Liver (tissue), 9 donors: ENCODE results near the gene RIOK1. TPM values are rescaled to one million over a fixed set of nuclear protein-coding genes. Genes with fewer than 3 reads are reported as not detected.

ENCODE experiments used
- DNase-seq: peaks from one replicate; pipeline ENCODE4 v3.0.0-alpha.2; 2017; ENCODE audit warnings: low spot score
- H3K27ac ChIP-seq, 2 donors: one replicate each; pipeline ENCODE4 v1.7.0; 2013; ENCODE audit warnings: inconsistent platforms in 2 of 2, low read length in 2 of 2, control low read depth in 1 of 2, low read depth in 1 of 2, mild to moderate bottlenecking in 1 of 2
- H3K27me3 ChIP-seq, 4 donors: one replicate each; pipeline versions ENCODE4 v1.6.1 to v1.7.0; 2013; ENCODE audit warnings: low read length in 3 of 4, inconsistent platforms in 1 of 4, mild to moderate bottlenecking in 1 of 4, moderate library complexity in 1 of 4; ENCODE audit not compliant: control insufficient read depth in 4 of 4, insufficient read depth in 4 of 4
- H3K36me3 ChIP-seq, 4 donors: one replicate each; pipeline versions ENCODE4 v1.6.1 to v1.7.0; 2013; ENCODE audit warnings: low read length in 3 of 4, mild to moderate bottlenecking in 3 of 4, low read depth in 1 of 4, moderate library complexity in 1 of 4; ENCODE audit not compliant: control insufficient read depth in 4 of 4, insufficient read depth in 3 of 4
- H3K4me1 ChIP-seq, 4 donors: one replicate each; pipeline versions ENCODE4 v1.6.1 to v1.7.0; 2013; ENCODE audit warnings: low read length in 3 of 4, mild to moderate bottlenecking in 3 of 4, moderate library complexity in 1 of 4; ENCODE audit not compliant: control insufficient read depth in 4 of 4, insufficient read depth in 4 of 4
- H3K4me3 ChIP-seq, 3 donors: one replicate each; pipeline versions ENCODE4 v1.6.1 to v1.7.0; 2013; ENCODE audit warnings: low read length in 3 of 3, control low read depth in 1 of 3, low read depth in 1 of 3, mild to moderate bottlenecking in 1 of 3
- H3K9ac ChIP-seq, 2 donors: one replicate each; pipeline ENCODE4 v1.7.0; 2013; ENCODE audit warnings: low read length in 2 of 2, mild to moderate bottlenecking in 2 of 2, moderate library complexity in 2 of 2, control low read depth in 1 of 2, low read depth in 1 of 2
- H3K9me3 ChIP-seq, 4 donors: one replicate each; pipeline versions ENCODE4 v1.6.1 to v1.7.0; 2013; ENCODE audit warnings: low read length in 3 of 4; ENCODE audit not compliant: control insufficient read depth in 4 of 4
- ATF3 ChIP-seq: IDR thresholded peaks from 2 replicates; pipeline ENCODE4 v1.6.1; 2016; ENCODE audit warnings: antibody characterized with exemption
- CTCF ChIP-seq: fragments of 150-350 bp; IDR thresholded peaks from 2 replicates; pipeline ENCODE4 v1.5.1; 2017; ENCODE audit warnings: improper control_type of control experiment, low read depth, low read length; ENCODE audit not compliant: missing input control
- EGR1 ChIP-seq, 2 donors: IDR thresholded peaks; 2 replicates each; pipeline ENCODE4 v1.6.1; 2016 to 2018; ENCODE audit warnings: antibody characterized with exemption in 2 of 2, low read depth in 2 of 2
- FOXA1 ChIP-seq: IDR thresholded peaks from 2 replicates; pipeline ENCODE4 v1.6.1; 2016; ENCODE audit warnings: antibody characterized with exemption
- FOXA2 ChIP-seq: IDR thresholded peaks from 2 replicates; pipeline ENCODE4 v1.6.1; 2016; ENCODE audit warnings: antibody characterized with exemption
- GABPA ChIP-seq, 2 donors: IDR thresholded peaks in 1 of 2; conservative IDR thresholded peaks in 1 of 2; 2 replicates each; pipeline ENCODE4 v1.6.1; 2016; ENCODE audit warnings: antibody characterized with exemption in 2 of 2, mild to moderate bottlenecking in 1 of 2, moderate library complexity in 1 of 2
- HNF4A ChIP-seq, 2 donors: conservative IDR thresholded peaks; 2 replicates each; pipeline ENCODE4 v1.6.1; 2016; ENCODE audit warnings: antibody characterized with exemption in 2 of 2, mild to moderate bottlenecking in 2 of 2
- HNF4G ChIP-seq: IDR thresholded peaks from 2 replicates; pipeline ENCODE4 v1.6.1; 2016; ENCODE audit warnings: antibody characterized with exemption
- JUND ChIP-seq, 2 donors: IDR thresholded peaks; 2 replicates each; pipeline ENCODE4 v1.6.1; 2016; ENCODE audit warnings: antibody characterized with exemption in 2 of 2
- NR2F2 ChIP-seq: IDR thresholded peaks from 2 replicates; pipeline ENCODE4 v1.6.1; 2016; ENCODE audit warnings: antibody characterized with exemption
- RAD21 ChIP-seq, 2 donors: IDR thresholded peaks; 2 replicates each; pipeline ENCODE4 v1.6.1; 2016; ENCODE audit warnings: antibody characterized with exemption in 2 of 2, mild to moderate bottlenecking in 2 of 2
- REST ChIP-seq: IDR thresholded peaks from 2 replicates; pipeline ENCODE4 v1.6.1; 2016; ENCODE audit warnings: antibody characterized with exemption, mild to moderate bottlenecking
- RXRA ChIP-seq, 2 donors: IDR thresholded peaks; 2 replicates each; pipeline ENCODE4 v1.6.1; 2017 to 2018; ENCODE audit warnings: antibody characterized with exemption in 2 of 2, mild to moderate bottlenecking in 1 of 2
- SP1 ChIP-seq: IDR thresholded peaks from 2 replicates; pipeline ENCODE4 v1.6.1; 2018; ENCODE audit warnings: antibody characterized with exemption, mild to moderate bottlenecking
- TAF1 ChIP-seq: conservative IDR thresholded peaks from 2 replicates; pipeline ENCODE4 v1.6.1; 2016; ENCODE audit warnings: antibody characterized with exemption, mild to moderate bottlenecking
- YY1 ChIP-seq: IDR thresholded peaks from 2 replicates; pipeline ENCODE4 v1.6.1; 2016; ENCODE audit warnings: antibody characterized with exemption, mild to moderate bottlenecking
- WGBS: extraction: QIAGEN DNeasy Blood & Tissue Kit; methylation state at CpG from one replicate; pipeline ENCODE4 v1.1.7; 2013; 5-methylcytosine and 5-hydroxymethylcytosine counted together
- polyA plus RNA-seq, 2 donors: library from polyadenylated mRNA; stranded (reverse) in 1 of 2; unstranded in 1 of 2; fragments of 200-250 nt in 1 of 2; fragments of >200 nt in 1 of 2; fragmentation: Nextera tagmentation in 1 of 2; extraction: Ambion mirVana in 1 of 2; gene quantifications; one replicate each; pipeline versions ENCODE4 v1.2.1 to v1.2.3, GENCODE V29; 2013 to 2015
- total RNA-seq, 2 donors: library from RNA; depleted of rRNA; stranded (reverse); fragments of >200 nt; gene quantifications; one replicate each; pipeline ENCODE4 v1.2.3, GENCODE V29; 2014
- TF ChIP-seq, protein P1 (sequence below): IDR thresholded peaks from 2 replicates; pipeline ENCODE4 v1.6.1; 2016; ENCODE audit warnings: antibody characterized with exemption
- TF ChIP-seq, protein P2 (sequence below): IDR thresholded peaks from 2 replicates; pipeline ENCODE4 v1.6.1; 2016; ENCODE audit warnings: antibody characterized with exemption
- donor health status: healthy.
- donor health status: healthy.
- donor health status: healthy.
- donor health status: healthy.
- donor health status: healthy.

RIOK1 gene
- total and polyA plus RNA-seq, 4 donors, result 4.8 to 10.0 (median 6.6) TPM

- peaks cover 4 to 30% (median 17%) of the 10 kb centered on the region in 4 donors for H3K36me3 ChIP-seq
- no peak overlapping the region for H3K9ac ChIP-seq
- no peaks in the 10 kb centered on the region for H3K9me3 ChIP-seq
- peak; percentile 48 to 49 for TF ChIP-seq RAD21 (IDR thresholded peaks at IDR 0.05)
- TF ChIP-seq CTCF, result no peak
- TF ChIP-seq SP1, result peak; percentile 59
- peak in 1 of 2 donors; percentile 62 for TF ChIP-seq GABPA (IDR thresholded peaks at IDR 0.05 in 1 of 2, conservative IDR thresholded peaks at IDR 0.05 in 1 of 2)
- peak; percentile 75 to 89 for TF ChIP-seq RXRA (IDR thresholded peaks at IDR 0.05)
- TF ChIP-seq HNF4A (conservative IDR thresholded peaks at IDR 0.05), result peak; percentile 79 to 84
- peak in 1 of 2 donors; percentile 30 for TF ChIP-seq EGR1 (IDR thresholded peaks at IDR 0.05; ENCODE audit: low read depth in 2 of 2)
- TF ChIP-seq FOXA1, result peak; percentile 95
- peak; percentile 98 for TF ChIP-seq FOXA2
- peak; percentile 46 for TF ChIP-seq REST
- peak; percentile 67 for TF ChIP-seq YY1
- peak; percentile 64 for TF ChIP-seq NR2F2
- TF ChIP-seq, protein P1, sequence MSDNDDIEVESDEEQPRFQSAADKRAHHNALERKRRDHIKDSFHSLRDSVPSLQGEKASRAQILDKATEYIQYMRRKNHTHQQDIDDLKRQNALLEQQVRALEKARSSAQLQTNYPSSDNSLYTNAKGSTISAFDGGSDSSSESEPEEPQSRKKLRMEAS, result peak; percentile 73
- peak; percentile 67 to 80 for TF ChIP-seq JUND (IDR thresholded peaks at IDR 0.05)
- TF ChIP-seq ATF3, result peak; percentile 67
- TF ChIP-seq, protein P2, sequence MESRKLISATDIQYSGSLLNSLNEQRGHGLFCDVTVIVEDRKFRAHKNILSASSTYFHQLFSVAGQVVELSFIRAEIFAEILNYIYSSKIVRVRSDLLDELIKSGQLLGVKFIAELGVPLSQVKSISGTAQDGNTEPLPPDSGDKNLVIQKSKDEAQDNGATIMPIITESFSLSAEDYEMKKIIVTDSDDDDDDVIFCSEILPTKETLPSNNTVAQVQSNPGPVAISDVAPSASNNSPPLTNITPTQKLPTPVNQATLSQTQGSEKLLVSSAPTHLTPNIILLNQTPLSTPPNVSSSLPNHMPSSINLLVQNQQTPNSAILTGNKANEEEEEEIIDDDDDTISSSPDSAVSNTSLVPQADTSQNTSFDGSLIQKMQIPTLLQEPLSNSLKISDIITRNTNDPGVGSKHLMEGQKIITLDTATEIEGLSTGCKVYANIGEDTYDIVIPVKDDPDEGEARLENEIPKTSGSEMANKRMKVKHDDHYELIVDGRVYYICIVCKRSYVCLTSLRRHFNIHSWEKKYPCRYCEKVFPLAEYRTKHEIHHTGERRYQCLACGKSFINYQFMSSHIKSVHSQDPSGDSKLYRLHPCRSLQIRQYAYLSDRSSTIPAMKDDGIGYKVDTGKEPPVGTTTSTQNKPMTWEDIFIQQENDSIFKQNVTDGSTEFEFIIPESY, result peak; percentile 72
- TF ChIP-seq HNF4G, result no peak
- TF ChIP-seq TAF1, result no peak
- peaks cover 8 to 34% (median 21%) of the 10 kb centered on the region in 4 donors for H3K4me1 ChIP-seq
- DNase-seq, result no peak
- no peaks in the 10 kb centered on the region for H3K27me3 ChIP-seq
- peak overlapping the region; percentile 43 to 45 for H3K27ac ChIP-seq
- H3K4me3 ChIP-seq, result no peak overlapping the region
- WGBS, result 34% methylated on average over 2 of the region's 2 CpGs
Measured at GRCh38 chr6:7417684-7418083, 28.1 kb downstream of the RIOK1 start.
